Sigmoid colon (tissue), 4 donors: Measurements from ENCODE around the gene IGFBP7.

ENCODE experiments used
- CTCF ChIP-seq, 4 experiments: fragments of 450-650 bp in 3 of 4; fragments of 200-600 bp in 1 of 4; IDR thresholded peaks; one replicate each; pipeline ENCODE4 v1.5.1; 2016 to 2019; ENCODE audit warnings: antibody characterized with exemption in 4 of 4, mild to moderate bottlenecking in 3 of 4, moderate library complexity in 2 of 4
- EP300 ChIP-seq, 4 donors: sonication (generic); formaldehyde crosslinking; IDR thresholded peaks; one replicate each; pipeline ENCODE4 v1.6.1; 2017; ENCODE audit warnings: antibody characterized with exemption in 4 of 4
- POLR2A ChIP-seq, 2 donors: fragments of 450-650 bp; IDR thresholded peaks; one replicate each; pipeline ENCODE4 v1.6.1; 2016; ENCODE audit warnings: antibody characterized with exemption in 2 of 2, mild to moderate bottlenecking in 2 of 2, moderate library complexity in 2 of 2
- POLR2AphosphoS5 ChIP-seq, 4 donors: sonication (generic); formaldehyde crosslinking; IDR thresholded peaks; one replicate each; pipeline ENCODE4 v1.6.1; 2017; ENCODE audit warnings: antibody characterized with exemption in 4 of 4

DNA sequence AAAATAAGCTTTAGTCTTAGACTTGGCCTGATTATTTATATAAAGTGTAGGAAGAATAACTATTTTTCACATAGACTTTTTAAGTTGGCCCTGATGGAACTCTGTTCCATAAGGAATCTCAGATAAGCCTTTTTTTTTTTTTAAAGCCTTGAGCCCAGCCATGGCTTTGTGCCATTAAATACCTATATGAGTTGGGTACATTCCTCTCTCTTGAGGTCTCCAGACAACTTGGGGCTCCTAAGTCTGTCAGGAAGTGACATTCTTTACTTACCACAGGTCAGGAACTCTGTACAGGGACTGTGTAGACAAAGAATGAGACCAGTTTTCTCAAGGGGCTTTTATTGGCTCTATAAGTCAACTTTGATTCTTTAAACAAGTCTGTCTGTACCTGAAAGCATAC is 27.1 kb upstream of the IGFBP7 start:
- TF ChIP-seq CTCF (IDR thresholded peaks at IDR 0.05), result no peak
- no peak for TF ChIP-seq POLR2A (IDR thresholded peaks at IDR 0.05)
- no peak for TF ChIP-seq POLR2AphosphoS5 (IDR thresholded peaks at IDR 0.05)
- TF ChIP-seq EP300 (IDR thresholded peaks at IDR 0.05), result no peak
